Epidermal melanocyte (primary cell): Measurements from ENCODE around the gene MEX3C.

ENCODE experiments used
- DNase-seq: peaks from one replicate; pipeline ENCODE4 v3.0.0; 2011; ENCODE audit warnings: low spot score; ENCODE audit not compliant: insufficient read length

MEX3C gene

GRCh38 chr18:51154431-51155063, 42.9 kb downstream of the MEX3C start:
- DNase-seq = no peak

GRCh38 chr18:51153659-51154371, 43.7 kb downstream of the MEX3C start:
- no peak for DNase-seq

GRCh38 chr18:51151568-51152511, 45.6 kb downstream of the MEX3C start:
- DNase-seq = no peak

- no peak for DNase-seq
These were observed 46.3 kb downstream of the MEX3C start for GRCh38 chr18:51151185-51151567.

GRCh38 chr18:51150113-51150700, 47.3 kb downstream of the MEX3C start:
- DNase-seq = no peak

GRCh38 chr18:51149670-51150069, 47.8 kb downstream of the MEX3C start:
- DNase-seq = no peak

GRCh38 chr18:51146909-51147308, 50.6 kb downstream of the MEX3C start:
- no peak for DNase-seq

GRCh38 chr18:51138936-51139335, 58.5 kb downstream of the MEX3C start:
- no peak for DNase-seq

GRCh38 chr18:51137891-51138290, 59.6 kb downstream of the MEX3C start:
- DNase-seq = no peak

GRCh38 chr18:51137026-51137729, 60.3 kb downstream of the MEX3C start:
- no peak for DNase-seq

- no peak for DNase-seq
These were observed 61.7 kb downstream of the MEX3C start for GRCh38 chr18:51135795-51136194.

GRCh38 chr18:51135364-51135763, 62.1 kb downstream of the MEX3C start:
- no peak for DNase-seq

- DNase-seq = no peak
These were observed 62.8 kb downstream of the MEX3C start for GRCh38 chr18:51134721-51135120.

- DNase-seq = no peak
These were observed 63.8 kb downstream of the MEX3C start for GRCh38 chr18:51133580-51134160.

GRCh38 chr18:51132256-51132935, 65.1 kb downstream of the MEX3C start:
- DNase-seq = no peak

GRCh38 chr18:51128533-51128932, 68.9 kb downstream of the MEX3C start:
- DNase-seq = no peak

GRCh38 chr18:51127664-51128063, 69.8 kb downstream of the MEX3C start:
- no peak for DNase-seq

GRCh38 chr18:51125976-51126375, 71.5 kb downstream of the MEX3C start:
- DNase-seq = no peak
